ENCODE measurements around the gene CASQ2. TPM values are rescaled to one million over a fixed set of nuclear protein-coding genes. Genes with fewer than 3 reads are reported as not detected.
A peak's percentile ranks its signal among the peaks of the same experiment; 100 is the strongest.

CASQ2 gene
- total RNA-seq, 1 experiment from 2014 or later, result not detected

DNA sequence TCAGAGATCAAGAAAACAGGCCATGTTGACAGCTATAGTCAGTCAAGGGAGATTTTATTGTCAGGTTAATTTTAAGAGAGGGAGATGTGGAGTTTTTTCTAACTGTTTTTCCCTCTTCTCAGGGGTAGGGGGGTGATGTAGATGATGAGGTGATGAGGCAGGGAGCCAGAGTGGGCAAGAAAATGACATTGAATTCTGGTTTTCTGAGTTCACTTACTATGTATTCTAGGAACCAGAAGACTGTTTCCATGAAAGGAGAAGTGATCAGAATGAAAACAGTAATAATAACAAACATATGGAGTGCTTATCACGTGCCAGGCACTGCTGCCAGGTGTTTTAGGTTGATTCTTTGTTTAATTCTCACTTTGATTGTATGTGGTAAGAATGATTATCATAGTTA, 40.2 kb downstream of the CASQ2 start:
- DNase-seq (ENCODE audit: low read depth), result no peak

GRCh38 chr1:115727706-115728249, 40.7 kb downstream of the CASQ2 start:
- peak; percentile 43 for DNase-seq (ENCODE audit: low read depth)

DNA sequence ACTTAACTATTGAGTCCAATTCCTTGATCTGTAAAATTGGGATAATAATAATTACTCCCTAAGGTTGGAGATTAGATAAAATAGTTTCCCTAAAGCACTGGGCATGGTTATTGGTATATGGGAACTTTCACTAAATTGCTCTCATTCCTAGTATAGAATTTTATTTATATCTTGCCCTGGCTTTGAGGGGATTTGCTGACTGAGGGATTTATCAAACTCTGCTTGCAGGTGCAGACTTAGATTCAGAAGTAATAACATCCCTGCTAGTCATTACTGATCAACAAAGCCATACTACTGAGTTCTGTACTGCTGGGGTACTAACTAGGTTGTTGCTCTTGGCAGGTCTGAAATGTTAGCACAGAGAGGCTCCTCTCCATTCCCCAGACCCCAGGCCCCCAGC, 41.9 kb downstream of the CASQ2 start:
- DNase-seq (ENCODE audit: low read depth), result no peak

DNA sequence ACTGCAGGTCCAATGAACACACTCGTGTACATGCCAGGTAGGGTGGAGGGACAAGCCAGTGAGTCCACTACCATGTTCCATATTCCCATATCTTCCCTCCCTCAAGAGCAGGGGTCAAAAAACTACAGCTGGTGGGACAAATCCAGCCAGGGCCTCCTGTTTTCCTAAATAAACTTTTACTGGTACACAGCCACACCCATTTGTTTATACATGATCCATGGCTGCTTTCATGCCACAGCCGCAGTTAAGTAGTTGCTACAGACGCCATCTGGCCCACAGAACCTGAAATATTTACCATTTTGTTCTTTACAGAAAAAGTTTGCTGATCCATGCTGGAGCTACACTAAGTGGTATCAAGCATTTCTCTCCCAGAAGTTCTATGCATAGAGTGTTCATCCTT, 42.4 kb downstream of the CASQ2 start:
- DNase-seq (ENCODE audit: low read depth), result no peak

DNA sequence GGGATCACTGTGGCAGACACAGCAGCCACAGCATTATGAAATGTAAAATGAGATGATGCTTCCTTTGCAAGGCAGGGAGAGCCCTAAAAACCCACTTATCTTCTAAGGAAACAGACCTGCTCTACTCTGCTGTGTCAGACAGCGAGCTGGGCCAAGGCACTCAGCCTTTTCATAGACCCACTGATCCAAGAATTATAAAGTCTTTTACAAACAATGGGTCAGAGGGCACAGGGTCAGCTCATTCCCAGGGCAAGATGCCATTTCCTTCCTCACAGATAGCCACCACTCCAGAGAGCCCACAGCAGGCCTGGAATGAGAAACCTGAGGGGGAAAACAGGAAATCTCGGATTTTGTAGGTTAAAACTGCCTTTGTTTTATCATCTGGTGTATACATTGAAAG, 42.9 kb downstream of the CASQ2 start:
- no peak for DNase-seq (ENCODE audit: low read depth)

GRCh38 chr1:115723756-115724155, 44.8 kb downstream of the CASQ2 start:
- no peak for DNase-seq (ENCODE audit: low read depth)

GRCh38 chr1:115722221-115722620, 46.3 kb downstream of the CASQ2 start:
- no peak for DNase-seq (ENCODE audit: low read depth)

GRCh38 chr1:115719285-115719684, 49.2 kb downstream of the CASQ2 start:
- no peak for DNase-seq (ENCODE audit: low read depth)

DNA sequence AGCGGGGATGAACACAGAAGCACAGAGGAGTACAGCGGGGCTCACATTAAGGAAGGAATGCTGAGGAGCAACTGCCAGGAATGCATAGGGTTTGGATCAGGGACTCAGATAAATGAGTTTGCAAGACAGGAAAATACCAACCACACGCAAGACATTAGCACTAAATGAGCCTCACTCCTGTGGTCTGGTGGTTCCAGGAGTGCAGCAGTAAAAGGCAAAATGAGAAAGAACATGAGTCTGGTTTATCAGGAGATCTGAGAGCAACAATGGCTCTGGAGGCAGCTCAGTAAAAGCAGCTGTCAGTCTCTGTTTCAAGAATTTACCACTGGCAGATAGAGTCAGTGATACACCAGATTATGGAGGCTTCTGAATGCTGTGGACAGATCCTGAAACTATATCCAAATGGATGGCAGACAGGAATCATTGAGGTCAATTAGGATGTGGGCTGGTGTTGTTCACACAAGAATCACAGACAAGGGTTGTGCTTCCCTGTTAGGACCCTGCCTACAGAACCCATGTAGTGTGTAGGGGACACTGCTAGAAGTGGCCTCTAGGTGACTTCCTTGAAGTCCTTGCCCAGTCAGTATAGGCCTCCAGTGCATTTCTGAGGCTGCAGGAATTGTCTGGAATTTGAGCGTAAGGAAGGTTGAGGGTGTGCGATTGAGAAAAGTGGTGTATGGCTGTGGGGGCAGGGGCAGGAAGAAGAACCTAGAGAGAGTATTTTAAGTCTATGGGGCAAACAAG, 50.3 kb downstream of the CASQ2 start:
- no peak for DNase-seq (ENCODE audit: low read depth)

- DNase-seq (ENCODE audit: low read depth), result no peak
Measured at GRCh38 chr1:115717541-115717940, 51.0 kb downstream of the CASQ2 start.

DNA sequence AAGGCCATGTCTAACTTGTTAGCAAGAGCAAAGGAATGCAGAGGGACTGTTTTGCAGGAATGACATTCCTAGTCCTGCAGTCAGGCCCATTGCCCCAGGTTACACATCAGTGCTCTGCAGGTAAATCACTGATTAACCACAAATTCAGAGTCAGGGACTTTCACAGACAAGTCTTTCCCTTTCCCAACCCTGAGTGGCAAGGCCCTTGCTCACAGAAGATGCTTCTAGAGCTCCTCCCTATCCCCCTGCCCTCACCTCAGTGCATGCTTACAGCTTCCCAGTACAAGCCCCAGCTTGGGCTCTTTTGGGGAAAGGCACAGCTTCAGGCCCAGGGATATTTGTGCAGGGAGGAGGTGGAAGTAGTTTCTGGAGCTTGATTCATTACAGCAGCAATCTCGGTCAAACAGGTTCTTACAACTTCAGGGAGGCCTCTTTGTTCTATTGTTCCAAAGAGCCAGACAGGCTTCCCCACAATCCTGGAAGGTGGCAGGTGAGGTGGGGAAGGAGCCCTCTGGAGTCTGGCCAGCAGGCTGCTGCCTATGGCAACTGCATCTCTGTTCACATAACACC, 53.9 kb downstream of the CASQ2 start:
- DNase-seq (ENCODE audit: low read depth), result no peak

- no peak for DNase-seq (ENCODE audit: low read depth)
Measured at GRCh38 chr1:115713906-115714305, 54.6 kb downstream of the CASQ2 start.

GRCh38 chr1:115712911-115713609, 55.5 kb downstream of the CASQ2 start:
- no peak for DNase-seq (ENCODE audit: low read depth)

GRCh38 chr1:115710859-115711624, 57.5 kb downstream of the CASQ2 start:
- no peak for DNase-seq (ENCODE audit: low read depth)

- peak; percentile 53 for DNase-seq (ENCODE audit: low read depth)
Measured at GRCh38 chr1:115706587-115707425, 61.7 kb downstream of the CASQ2 start.

DNA sequence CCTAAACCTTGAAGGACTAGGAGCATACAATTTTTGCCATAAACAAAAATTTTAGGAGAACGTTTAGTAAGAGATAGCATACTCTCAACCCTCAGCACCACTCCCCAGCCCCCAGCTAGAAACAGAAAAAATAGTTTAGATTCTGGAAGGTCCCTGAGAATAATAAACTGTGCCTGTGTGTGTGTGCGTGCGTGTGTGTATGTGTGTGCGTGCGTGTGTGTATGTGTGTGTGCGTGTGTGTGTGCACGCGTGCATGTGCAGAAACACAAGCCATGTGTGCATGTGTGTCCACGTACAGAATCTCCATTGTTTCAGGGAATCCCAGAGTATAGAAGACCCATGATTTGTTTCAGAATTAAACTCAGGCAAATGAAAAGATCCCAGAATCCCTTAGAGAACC, 62.6 kb downstream of the CASQ2 start:
- no peak for DNase-seq (ENCODE audit: low read depth)

DNA sequence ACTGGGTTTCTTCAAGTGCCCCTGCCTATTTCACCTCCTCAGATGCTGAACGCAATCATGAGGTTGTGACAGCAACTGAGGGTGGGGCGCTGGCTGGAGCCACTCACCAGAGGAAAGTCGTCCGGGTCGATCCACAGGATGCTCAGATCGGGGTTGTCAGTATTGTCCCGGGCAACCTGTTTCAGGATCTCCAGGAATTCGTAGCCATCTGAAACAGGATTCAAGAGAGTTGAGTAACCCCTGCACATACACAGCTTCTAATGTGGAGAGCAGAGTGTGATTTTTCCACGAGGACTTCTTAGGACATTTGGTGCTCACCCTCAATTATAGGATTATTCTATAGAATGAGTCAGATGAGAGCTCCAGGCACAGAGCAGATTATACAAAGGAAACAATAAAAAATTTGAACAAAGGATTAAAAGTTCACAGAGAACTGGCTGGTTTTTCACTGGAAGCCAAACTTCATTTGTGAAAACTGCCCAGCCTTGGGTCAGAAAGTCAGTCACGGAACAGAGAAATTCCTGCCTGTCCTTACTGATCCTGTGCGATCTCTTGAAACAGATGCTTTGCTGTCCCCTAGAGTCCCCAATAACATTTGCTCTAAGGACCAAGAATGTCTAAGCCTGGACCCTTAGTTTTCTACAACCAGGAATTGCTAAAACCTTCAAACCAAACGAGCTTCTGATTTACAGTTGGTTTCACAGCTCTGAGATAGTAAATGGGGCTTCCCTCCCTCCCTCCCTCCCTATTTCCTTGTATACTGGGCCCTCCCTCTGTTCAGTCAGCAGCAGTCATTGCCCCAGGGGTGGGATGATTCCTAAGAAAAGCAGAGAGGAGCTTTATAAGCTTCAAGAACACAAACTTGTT, 63.2 kb downstream of the CASQ2 start:
- no peak for DNase-seq (ENCODE audit: low read depth)

DNA sequence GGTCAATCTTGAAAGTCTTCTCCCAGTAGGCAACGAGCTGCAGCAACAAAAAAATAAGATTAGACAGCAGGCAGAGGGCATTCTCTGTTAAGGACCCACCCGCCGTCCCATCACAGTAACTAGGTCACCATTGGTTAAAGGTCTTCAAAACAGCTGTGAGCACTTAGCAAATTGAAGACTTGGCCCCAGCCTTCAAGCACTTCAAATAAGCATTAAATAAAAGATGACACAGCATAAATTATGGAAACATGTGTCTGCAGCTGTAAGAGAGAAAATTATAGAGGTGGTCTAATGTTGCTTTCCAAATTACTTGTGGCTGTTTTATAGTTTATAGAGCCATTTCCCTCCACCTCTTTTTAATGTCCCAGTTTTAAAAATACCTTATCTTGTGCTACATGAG, 65.6 kb downstream of the CASQ2 start:
- no peak for DNase-seq (ENCODE audit: low read depth)

- no peak for DNase-seq (ENCODE audit: low read depth)
Measured at GRCh38 chr1:115701090-115701489, 67.4 kb downstream of the CASQ2 start.

DNA sequence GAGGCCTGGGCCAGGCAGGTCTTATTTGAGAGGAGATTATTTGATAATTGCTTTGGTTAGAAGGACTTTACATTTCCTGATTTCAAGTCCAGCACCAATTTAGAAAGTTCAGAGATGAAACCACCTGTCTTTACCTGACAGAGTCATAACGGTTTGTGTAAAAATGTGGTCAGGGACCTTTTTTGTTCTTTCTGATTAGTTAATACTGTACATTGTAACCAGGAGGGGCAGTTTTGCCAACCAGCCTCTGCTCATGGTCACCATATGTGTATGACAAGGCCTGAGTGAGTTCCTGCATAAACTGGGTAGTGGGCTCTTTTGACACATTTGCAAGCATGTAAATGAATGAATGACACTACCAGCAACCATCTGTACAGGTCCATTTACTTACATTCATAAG, 70.9 kb downstream of the CASQ2 start:
- DNase-seq (ENCODE audit: low read depth), result no peak
